T-helper 2 cell treated with Interferon-gamma antibody and Interleukin-4, amounts not matched to agents 5 μg/mL and 100 μg/mL, for 36 hours (primary cell): ENCODE measurements around the gene FOXP2.
"Not testable (repeated sequence)": the region's sequence is repeated elsewhere in the genome, so short reads cannot be mapped to it uniquely, and the experiment has no call there.

Source experiments
- DNase-seq: peaks from one replicate; pipeline ENCODE4 v3.0.0; 2021; ENCODE audit warnings: low spot score
- H3K27ac Mint-ChIP-seq: one replicate; pipeline ENCODE4 v1.8.0; 2021; ENCODE audit warnings: mild to moderate bottlenecking, mixed read lengths
- H3K27me3 Mint-ChIP-seq: one replicate; pipeline ENCODE4 v1.8.0; 2021; ENCODE audit warnings: low read depth, mixed read lengths
- H3K36me3 Mint-ChIP-seq: one replicate; pipeline ENCODE4 v1.8.0; 2021; ENCODE audit warnings: low read depth, mixed read lengths
- H3K4me1 Mint-ChIP-seq: one replicate; pipeline ENCODE4 v1.8.0; 2021; ENCODE audit warnings: low read depth, mixed read lengths
- H3K4me3 Mint-ChIP-seq: one replicate; pipeline ENCODE4 v1.8.0; 2022; ENCODE audit warnings: mild to moderate bottlenecking, moderate library complexity, mixed read lengths
- H3K9me3 Mint-ChIP-seq: one replicate; pipeline ENCODE4 v1.8.0; 2021; ENCODE audit warnings: mixed read lengths

FOXP2 gene

DNA sequence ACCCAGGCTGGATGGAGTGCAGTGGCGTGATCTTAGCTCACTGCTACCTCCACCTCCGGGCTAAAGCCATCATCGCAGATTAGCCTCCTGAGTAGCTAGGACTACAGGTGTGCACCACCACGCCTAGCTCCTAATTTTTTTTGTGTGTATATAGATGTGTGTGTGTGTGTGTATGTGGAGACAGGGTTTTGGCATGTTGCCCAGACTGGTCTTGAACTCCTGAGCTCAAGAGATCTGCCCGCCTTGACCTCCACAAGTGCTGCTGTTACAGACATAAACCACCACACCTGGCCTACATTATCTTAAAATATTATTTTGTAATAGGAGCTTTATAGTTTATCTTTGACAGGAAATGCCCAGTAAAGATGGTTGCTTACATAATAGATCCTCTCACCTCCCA, 25.0 kb downstream of the FOXP2 start:
- no peak overlapping the region for H3K27ac Mint-ChIP-seq
- no peaks in the 10 kb centered on the region for H3K36me3 Mint-ChIP-seq
- H3K4me3 Mint-ChIP-seq, result no peak overlapping the region
- no peaks in the 10 kb centered on the region for H3K9me3 Mint-ChIP-seq
- H3K4me1 Mint-ChIP-seq, result no peaks in the 10 kb centered on the region
- DNase-seq, result no peak
- no peaks in the 10 kb centered on the region for H3K27me3 Mint-ChIP-seq

DNA sequence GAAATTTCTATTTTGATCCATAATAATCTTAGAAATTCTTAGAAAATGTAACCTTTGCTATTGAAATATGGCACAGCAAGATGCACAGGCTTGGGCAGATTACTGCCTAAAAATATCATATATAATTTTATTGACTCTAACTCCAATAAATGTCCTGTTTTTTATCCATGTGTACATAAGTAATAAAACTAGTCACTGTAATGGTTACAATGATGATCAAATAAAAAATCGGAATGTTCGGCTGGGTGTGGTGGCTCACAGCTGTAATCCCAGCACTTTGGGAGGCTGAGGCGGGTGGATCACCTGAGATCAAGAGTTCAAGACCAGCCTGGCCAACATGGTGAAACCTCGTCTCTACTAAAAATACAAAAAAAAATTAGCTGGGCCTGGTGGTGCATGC, 26.3 kb downstream of the FOXP2 start:
- H3K9me3 Mint-ChIP-seq, DNase-seq, H3K27ac Mint-ChIP-seq, H3K4me1 Mint-ChIP-seq, H3K27me3 Mint-ChIP-seq, H3K36me3 Mint-ChIP-seq, H3K4me3 Mint-ChIP-seq: not testable (repeated sequence)

DNA sequence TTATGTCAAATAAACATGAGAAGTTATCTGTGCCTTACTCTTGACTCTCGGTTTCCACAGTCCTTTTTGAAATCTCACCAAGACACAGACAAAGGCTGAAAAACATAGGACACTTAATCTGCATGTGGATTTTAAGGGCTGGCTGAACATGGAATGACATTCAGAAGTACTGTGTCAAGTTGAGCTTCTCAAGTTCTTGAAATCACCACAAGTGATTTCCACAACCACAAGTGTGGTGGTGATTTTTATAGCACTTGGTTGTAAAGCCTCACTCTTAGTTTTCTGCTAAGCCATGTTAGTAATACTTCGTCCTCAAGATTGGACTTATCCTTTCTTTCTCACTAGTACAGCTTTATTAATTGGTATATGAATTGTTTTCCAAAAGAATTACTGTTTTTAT, 29.6 kb downstream of the FOXP2 start:
- Mint-ChIP-seq H3K4me1 (no peaks in the 10 kb centered on the region), H3K36me3 (no peaks in the 10 kb centered on the region), H3K9me3 (no peaks in the 10 kb centered on the region), H3K27ac (no peak overlapping the region), H3K4me3 (no peak overlapping the region), H3K27me3 (peaks cover 3% of the 10 kb centered on the region)
- no peak for DNase-seq

DNA sequence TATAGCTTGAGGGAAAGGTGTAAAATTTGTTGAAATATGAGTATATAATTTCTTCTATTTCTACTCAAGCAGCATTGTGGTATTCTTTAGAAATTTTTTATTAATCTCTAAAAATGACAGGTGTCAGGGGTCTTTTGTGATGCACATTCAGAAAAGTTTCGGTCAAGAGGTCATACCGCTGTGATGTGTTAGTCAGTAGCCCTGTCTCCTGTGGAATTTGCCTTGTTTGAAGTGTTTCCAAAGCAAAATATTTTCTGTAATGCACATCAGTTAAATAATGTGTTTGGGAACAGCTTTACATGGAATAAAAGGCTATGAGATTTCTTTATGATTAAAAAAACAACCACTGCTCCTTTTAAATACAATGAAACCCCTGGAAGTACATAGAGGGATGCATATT, 35.8 kb downstream of the FOXP2 start:
- H3K27ac Mint-ChIP-seq, result no peak overlapping the region

DNA sequence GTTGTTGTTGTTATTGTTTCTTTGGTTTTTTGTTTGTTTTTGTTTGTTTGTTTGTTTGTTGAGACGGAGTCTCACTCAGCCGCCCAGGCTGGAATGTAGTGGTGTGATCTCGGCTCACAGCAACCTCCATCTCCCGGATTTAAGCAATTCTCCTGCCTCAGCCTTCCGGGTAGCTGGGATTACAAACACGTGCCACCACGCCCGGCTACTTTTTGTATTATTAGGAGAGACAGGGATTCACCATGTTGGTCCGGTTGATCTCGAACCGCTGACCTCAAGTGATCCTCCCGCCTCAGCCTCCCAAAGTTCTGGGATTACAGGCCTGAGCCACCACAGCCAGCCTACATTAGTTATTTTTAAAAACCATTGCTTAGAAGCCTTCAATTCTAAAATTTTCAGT, 45.0 kb downstream of the FOXP2 start:
- H3K4me1 Mint-ChIP-seq, result no peaks in the 10 kb centered on the region
- no peaks in the 10 kb centered on the region for H3K36me3 Mint-ChIP-seq
- no peak overlapping the region for H3K27ac Mint-ChIP-seq
- H3K4me3 Mint-ChIP-seq, result no peak overlapping the region
- no peaks in the 10 kb centered on the region for H3K27me3 Mint-ChIP-seq
- H3K9me3 Mint-ChIP-seq, result no peaks in the 10 kb centered on the region
- DNase-seq, result no peak

More for the DNA sequence above, 35.8 kb downstream of the FOXP2 start:
- no peak for DNase-seq
- Mint-ChIP-seq H3K4me1 (no peaks in the 10 kb centered on the region), H3K9me3 (no peaks in the 10 kb centered on the region), H3K27me3 (peaks cover 3% of the 10 kb centered on the region), H3K36me3 (no peaks in the 10 kb centered on the region), H3K4me3 (no peak overlapping the region)

DNA sequence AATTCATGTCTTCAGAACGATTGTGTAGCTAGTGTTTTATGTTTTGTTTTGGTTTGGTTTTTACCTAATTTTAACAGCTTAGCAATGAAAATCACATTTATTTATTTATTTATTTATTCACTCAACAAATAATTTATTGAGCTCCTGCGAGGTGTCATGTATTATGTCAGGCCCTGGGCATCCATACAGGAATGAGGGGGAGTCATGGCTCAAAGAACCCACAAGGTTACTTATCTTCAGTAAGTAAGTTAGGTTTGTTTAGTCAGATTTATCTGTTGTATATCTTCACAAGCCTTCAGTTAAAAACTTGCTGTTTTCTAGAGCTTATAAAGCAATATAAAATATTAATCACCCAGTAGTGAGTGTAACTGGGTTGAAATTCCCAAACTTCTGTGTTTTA, 45.4 kb downstream of the FOXP2 start:
- Mint-ChIP-seq H3K27me3 (no peaks in the 10 kb centered on the region), H3K36me3 (no peaks in the 10 kb centered on the region), H3K27ac (no peak overlapping the region), H3K4me3 (no peak overlapping the region), H3K4me1 (no peaks in the 10 kb centered on the region), H3K9me3 (no peaks in the 10 kb centered on the region)
- DNase-seq, result no peak

DNA sequence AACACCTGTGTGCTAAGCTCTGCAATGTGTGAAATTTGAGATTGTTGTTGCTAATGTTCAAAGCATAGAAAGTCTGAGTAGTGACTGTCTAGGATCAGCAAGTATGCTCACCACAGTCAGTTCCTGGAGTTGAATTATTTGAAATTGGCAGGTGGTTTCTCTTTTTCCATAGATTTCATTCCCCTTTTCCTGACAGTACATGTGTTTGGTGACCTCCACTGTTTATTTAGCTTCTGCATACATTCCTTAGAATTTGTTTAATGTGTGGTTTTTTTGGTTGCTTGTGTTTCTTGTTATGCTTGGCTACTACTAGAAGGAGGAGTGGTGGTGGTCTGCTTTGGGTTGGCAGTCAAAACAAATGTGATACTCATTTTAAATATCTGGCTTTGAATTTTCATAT, 52.3 kb downstream of the FOXP2 start:
- H3K27me3 Mint-ChIP-seq, result no peaks in the 10 kb centered on the region
- no peaks in the 10 kb centered on the region for H3K9me3 Mint-ChIP-seq
- no peaks in the 10 kb centered on the region for H3K4me1 Mint-ChIP-seq

DNA sequence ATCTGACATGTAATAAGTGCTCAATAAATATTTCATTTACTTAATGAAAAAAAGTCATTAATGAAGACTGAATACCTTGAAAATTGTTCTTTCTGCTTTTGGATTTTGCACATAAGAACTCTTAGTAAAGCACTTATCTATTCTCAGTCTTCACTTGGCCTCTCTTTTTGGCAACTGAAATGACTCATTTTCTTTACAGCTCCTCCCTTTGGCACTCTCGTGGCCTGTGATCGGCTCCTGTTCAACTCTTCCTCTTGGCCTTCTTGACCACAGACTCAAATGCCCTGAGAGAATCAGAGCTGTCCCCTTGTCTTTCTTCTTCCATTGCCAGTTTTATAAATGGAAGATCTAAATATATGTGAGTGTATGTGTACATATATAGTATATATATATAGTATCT, 54.2 kb downstream of the FOXP2 start:
- H3K4me3 Mint-ChIP-seq, result no peak overlapping the region
- DNase-seq, result no peak
- no peaks in the 10 kb centered on the region for H3K36me3 Mint-ChIP-seq
- H3K9me3 Mint-ChIP-seq, result no peaks in the 10 kb centered on the region
- H3K4me1 Mint-ChIP-seq, result no peaks in the 10 kb centered on the region
- no peak overlapping the region for H3K27ac Mint-ChIP-seq
- H3K27me3 Mint-ChIP-seq, result no peaks in the 10 kb centered on the region

More for the DNA sequence above, 52.3 kb downstream of the FOXP2 start:
- H3K27ac Mint-ChIP-seq, result no peak overlapping the region
- H3K36me3 Mint-ChIP-seq, result no peaks in the 10 kb centered on the region
- no peak overlapping the region for H3K4me3 Mint-ChIP-seq
- DNase-seq, result no peak

DNA sequence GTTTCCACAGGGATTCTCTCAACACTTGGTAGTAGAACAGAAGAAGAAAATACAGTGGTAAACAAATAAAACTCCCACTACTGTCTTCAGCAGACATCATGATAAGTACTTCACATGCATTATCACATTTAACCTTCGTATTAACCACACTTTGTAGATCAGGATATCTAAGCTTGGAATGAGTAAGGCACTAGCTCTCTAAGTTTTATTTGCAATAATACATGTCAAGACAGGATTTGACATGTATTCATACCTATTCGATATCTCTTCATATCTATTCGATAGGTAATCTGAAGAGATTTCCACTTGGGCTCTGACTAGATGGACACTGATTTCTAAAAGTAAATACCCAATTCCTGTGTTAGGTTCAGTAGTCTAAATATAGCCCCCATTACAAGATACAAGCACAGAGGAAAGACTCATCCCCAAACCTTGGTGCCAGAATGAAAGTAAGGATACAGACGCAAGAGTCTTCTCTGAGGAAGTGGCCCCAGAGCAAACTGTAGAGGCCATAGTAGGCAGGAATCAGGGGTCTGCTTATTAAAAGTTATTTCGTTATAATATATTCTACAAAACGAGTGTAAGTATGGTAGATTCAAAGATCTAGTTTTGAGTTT, 58.4 kb downstream of the FOXP2 start:
- Mint-ChIP-seq H3K36me3 (no peaks in the 10 kb centered on the region), H3K4me1 (no peaks in the 10 kb centered on the region), H3K27me3 (no peaks in the 10 kb centered on the region), H3K27ac (no peak overlapping the region), H3K9me3 (no peaks in the 10 kb centered on the region), H3K4me3 (no peak overlapping the region)
- DNase-seq, result no peak

DNA sequence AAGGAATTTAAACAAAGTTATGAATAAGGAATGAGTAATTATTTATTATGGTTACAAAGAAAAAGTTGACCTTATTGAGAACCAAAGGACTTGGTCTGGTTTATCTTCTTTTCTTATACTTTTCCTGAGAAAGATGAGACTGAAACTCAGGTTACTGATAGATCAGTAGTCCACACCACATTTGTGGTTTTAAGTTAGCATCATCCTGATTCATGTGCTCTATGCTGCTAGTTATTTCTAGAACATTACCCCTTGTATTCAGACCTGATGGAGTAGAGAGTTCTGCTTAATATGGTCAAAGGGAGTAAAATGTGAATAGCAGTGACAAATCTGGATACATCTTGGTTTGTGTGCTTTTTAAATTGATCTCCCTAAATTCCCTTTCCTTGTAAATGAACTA, 63.8 kb downstream of the FOXP2 start:
- no peaks in the 10 kb centered on the region for H3K9me3 Mint-ChIP-seq
- no peak for DNase-seq
- H3K36me3 Mint-ChIP-seq, result no peaks in the 10 kb centered on the region
- H3K4me3 Mint-ChIP-seq, result no peak overlapping the region
- no peak overlapping the region for H3K27ac Mint-ChIP-seq
- no peaks in the 10 kb centered on the region for H3K27me3 Mint-ChIP-seq
- no peaks in the 10 kb centered on the region for H3K4me1 Mint-ChIP-seq

DNA sequence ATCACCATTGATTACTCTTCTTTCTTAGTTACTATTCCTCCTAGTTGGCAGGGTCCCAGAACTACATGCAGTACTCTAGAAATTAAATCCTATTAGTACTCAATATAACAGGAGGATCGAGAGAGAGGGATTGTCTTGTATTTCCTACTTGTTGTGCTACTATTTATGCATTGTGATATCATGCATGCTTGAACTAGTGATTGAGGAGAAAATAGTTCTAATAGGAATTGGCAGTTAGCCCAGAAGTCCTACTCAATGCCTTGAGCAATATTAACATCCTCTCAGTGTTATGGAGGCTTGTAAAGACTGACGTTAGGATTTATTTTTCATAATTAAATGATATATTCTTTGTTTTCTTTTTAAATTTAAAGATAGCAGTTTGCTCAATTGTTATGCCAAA, 67.4 kb downstream of the FOXP2 start:
- Mint-ChIP-seq H3K27me3 (no peaks in the 10 kb centered on the region), H3K9me3 (peaks cover 6% of the 10 kb centered on the region), H3K27ac (no peak overlapping the region), H3K4me1 (no peaks in the 10 kb centered on the region), H3K36me3 (no peaks in the 10 kb centered on the region), H3K4me3 (no peak overlapping the region)
- no peak for DNase-seq

DNA sequence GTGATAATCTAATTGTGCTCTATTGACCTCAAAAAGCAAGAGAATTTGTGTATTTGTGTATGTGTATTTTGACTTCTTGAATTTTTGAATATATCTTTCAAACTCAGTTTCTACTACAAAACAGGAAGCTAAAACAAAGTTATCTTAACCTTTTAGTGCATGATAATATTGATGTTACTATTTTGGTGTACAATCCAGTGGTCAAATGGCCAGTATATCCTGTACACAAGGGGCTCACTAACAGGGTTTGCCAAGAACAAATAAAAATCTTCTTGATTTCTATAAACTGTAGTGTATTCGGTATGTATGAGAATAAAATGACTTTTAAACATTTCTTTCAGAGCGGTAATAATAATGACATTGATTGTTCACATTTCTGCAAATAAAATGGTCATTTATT, 69.6 kb downstream of the FOXP2 start:
- Mint-ChIP-seq H3K4me1 (no peaks in the 10 kb centered on the region), H3K4me3 (no peak overlapping the region), H3K27me3 (no peaks in the 10 kb centered on the region), H3K36me3 (no peaks in the 10 kb centered on the region), H3K9me3 (peaks cover 15% of the 10 kb centered on the region), H3K27ac (no peak overlapping the region)
- no peak for DNase-seq

DNA sequence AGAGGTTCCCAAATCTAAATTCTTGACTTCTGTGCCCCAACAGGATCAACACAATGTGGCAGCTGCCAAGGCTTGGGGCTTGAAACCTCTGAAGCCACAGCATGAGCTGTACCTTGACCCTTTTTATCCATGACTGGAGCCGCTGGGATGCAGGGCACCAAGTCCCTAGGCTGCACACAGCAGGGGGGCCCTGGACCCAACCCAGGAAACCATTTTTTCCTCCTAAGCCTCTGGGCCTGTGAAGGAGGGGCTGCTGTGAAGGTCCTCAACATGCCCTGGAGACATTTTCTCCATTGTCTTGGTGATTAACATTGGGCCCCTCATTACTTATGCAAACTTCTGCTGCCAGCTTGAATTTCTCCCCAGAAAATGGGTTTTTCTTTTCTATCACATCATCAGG, 72.6 kb downstream of the FOXP2 start:
- H3K4me1 Mint-ChIP-seq, result no peaks in the 10 kb centered on the region
- no peaks in the 10 kb centered on the region for H3K27me3 Mint-ChIP-seq
- DNase-seq, result no peak
- no peaks in the 10 kb centered on the region for H3K36me3 Mint-ChIP-seq
- H3K9me3 Mint-ChIP-seq, result peaks cover 15% of the 10 kb centered on the region
- H3K27ac Mint-ChIP-seq, result no peak overlapping the region
- H3K4me3 Mint-ChIP-seq, result no peak overlapping the region

DNA sequence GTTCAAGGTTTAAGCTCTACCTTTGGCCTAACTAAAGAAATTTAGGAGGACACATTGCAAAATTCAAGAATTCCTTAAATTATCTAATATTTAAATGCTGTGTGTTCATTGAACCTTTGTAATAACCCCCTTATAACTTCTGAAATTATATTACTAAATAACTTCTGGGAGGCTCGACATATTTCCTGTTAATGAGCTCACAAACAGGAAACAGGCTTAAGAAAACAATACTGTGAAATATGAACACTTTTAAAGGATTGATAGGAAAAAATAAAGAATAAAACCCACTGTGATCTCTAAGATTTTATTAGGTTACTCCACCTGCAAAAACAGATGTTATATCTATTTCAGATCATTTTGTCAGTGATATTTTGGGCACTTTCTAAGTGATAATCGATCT, 74.1 kb downstream of the FOXP2 start:
- H3K4me1 Mint-ChIP-seq, result no peaks in the 10 kb centered on the region
- no peak for DNase-seq
- H3K4me3 Mint-ChIP-seq, result no peak overlapping the region

DNA sequence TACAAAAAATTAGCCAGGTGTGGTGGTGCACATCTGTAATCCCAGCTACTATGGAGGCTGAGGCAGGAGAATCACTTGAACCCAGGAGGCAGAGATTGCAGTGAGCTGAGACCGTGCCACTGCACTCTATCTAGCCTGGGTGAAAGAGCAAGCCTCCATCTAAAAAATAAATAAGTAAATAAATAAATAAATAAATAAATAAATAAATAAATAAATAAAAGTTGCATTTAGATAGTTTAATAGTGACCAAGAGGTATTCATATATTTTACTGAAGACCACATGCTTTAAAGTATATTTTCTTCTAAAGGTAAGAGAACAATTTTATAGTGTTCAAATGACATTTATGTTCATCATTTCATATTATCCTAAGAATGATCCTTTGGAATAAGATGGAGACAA, 82.9 kb downstream of the FOXP2 start:
- H3K4me1 Mint-ChIP-seq, DNase-seq, H3K4me3 Mint-ChIP-seq, H3K36me3 Mint-ChIP-seq, H3K9me3 Mint-ChIP-seq, H3K27me3 Mint-ChIP-seq, H3K27ac Mint-ChIP-seq: not testable (repeated sequence)

More for the DNA sequence above, 74.1 kb downstream of the FOXP2 start:
- Mint-ChIP-seq H3K9me3 (peaks cover 15% of the 10 kb centered on the region), H3K27ac (no peak overlapping the region), H3K27me3 (no peaks in the 10 kb centered on the region), H3K36me3 (no peaks in the 10 kb centered on the region)
